SJSA1 (cell line): ENCODE data around the gene NKX1-1. TPM values are rescaled to one million over a fixed set of nuclear protein-coding genes. Genes with fewer than 3 reads are reported as not detected.

Experiments
- DNase-seq, 2 experiments: peaks; one replicate each; pipeline ENCODE4 v3.0.0-alpha.2; 2015 to 2020; ENCODE audit warnings: low spot score in 2 of 2, low read depth in 1 of 2
- H3K27ac ChIP-seq: fragments of 250-450 bp; sonication (Bioruptor Pico); 2 replicates; pipeline ENCODE4 v1.5.1; 2020; ENCODE audit warnings: mild to moderate bottlenecking, moderate library complexity
- H3K27me3 ChIP-seq: fragments of 250-450 bp; sonication (Bioruptor Pico); replicated peaks from 2 replicates; pipeline ENCODE4 v1.5.1; 2020; ENCODE audit warnings: mild to moderate bottlenecking, moderate library complexity
- H3K36me3 ChIP-seq: fragments of 250-450 bp; sonication (Bioruptor Pico); 2 replicates; pipeline ENCODE4 v1.5.1; 2020; ENCODE audit warnings: mild to moderate bottlenecking
- H3K4me1 ChIP-seq: fragments of 250-450 bp; sonication (Bioruptor Pico); replicated peaks from 2 replicates; pipeline ENCODE4 v1.6.1; 2021; ENCODE audit warnings: mild to moderate bottlenecking
- H3K4me3 ChIP-seq: fragments of 250-450 bp; sonication (Bioruptor Pico); 2 replicates; pipeline ENCODE4 v1.5.1; 2020; ENCODE audit warnings: mild to moderate bottlenecking
- H3K9me3 ChIP-seq: fragments of 250-450 bp; sonication (Bioruptor Pico); replicated peaks from 2 replicates; pipeline ENCODE4 v1.5.1; 2020; ENCODE audit warnings: mild to moderate bottlenecking
- total RNA-seq: library from RNA; depleted of rRNA; stranded (reverse); fragments of >200 nt; shearing (Covaris generic); gene quantifications from 2 replicates; pipeline ENCODE4 v1.2.3, GENCODE V29; 2014; rRNA removed

NKX1-1 gene
- not detected in 2 replicates for total RNA-seq

- Histone ChIP-seq H3K4me3 (no peak within 1 kb of the TSS), H3K27ac (no peak within 1 kb of the TSS), H3K9me3 (0 out of 2 replicates have a peak, but pooled peaks cover 2% of the 10 kb centered on the region), H3K4me1 (no peaks in the 10 kb centered on the region), H3K36me3 (no peaks in the 10 kb centered on the region), H3K27me3 (peaks cover 33% of the 10 kb centered on the region)
- DNase-seq: no peak
Observed at GRCh38 chr4:1406394-1406980, at the start of gene NKX1-1. Gene NKX1-1 (minus strand): TSS chr4:1406442. CDS start chr4:1406442, 0 bp downstream.

GRCh38 chr4:1453731-1454130 is 47.5 kb upstream of the NKX1-1 start:
- no peak overlapping the region for H3K27ac ChIP-seq
- no peaks in the 10 kb centered on the region for H3K4me1 ChIP-seq
- no peaks in the 10 kb centered on the region for H3K27me3 ChIP-seq
- DNase-seq: no peak
- no peaks in the 10 kb centered on the region for H3K36me3 ChIP-seq
- H3K4me3 ChIP-seq: no peak overlapping the region
- no peaks in the 10 kb centered on the region for H3K9me3 ChIP-seq

GRCh38 chr4:1452431-1453051 is 46.3 kb upstream of the NKX1-1 start:
- H3K4me3 ChIP-seq: no peak overlapping the region
- no peaks in the 10 kb centered on the region for H3K4me1 ChIP-seq
- H3K9me3 ChIP-seq: no peaks in the 10 kb centered on the region
- DNase-seq: no peak
- H3K27me3 ChIP-seq: no peaks in the 10 kb centered on the region
- H3K36me3 ChIP-seq: no peaks in the 10 kb centered on the region
- no peak overlapping the region for H3K27ac ChIP-seq

GRCh38 chr4:1451752-1452122 is 45.5 kb upstream of the NKX1-1 start:
- Histone ChIP-seq H3K4me1 (no peaks in the 10 kb centered on the region), H3K9me3 (no peaks in the 10 kb centered on the region), H3K27ac (no peak overlapping the region), H3K36me3 (no peaks in the 10 kb centered on the region), H3K27me3 (no peaks in the 10 kb centered on the region), H3K4me3 (no peak overlapping the region)
- DNase-seq: no peak

GRCh38 chr4:1451106-1451751 is 45.0 kb upstream of the NKX1-1 start:
- H3K9me3 ChIP-seq: no peaks in the 10 kb centered on the region
- DNase-seq: no peak
- H3K27ac ChIP-seq: no peak overlapping the region
- no peaks in the 10 kb centered on the region for H3K27me3 ChIP-seq
- H3K36me3 ChIP-seq: no peaks in the 10 kb centered on the region
- no peak overlapping the region for H3K4me3 ChIP-seq
- no peaks in the 10 kb centered on the region for H3K4me1 ChIP-seq

- Histone ChIP-seq H3K36me3 (no peaks in the 10 kb centered on the region), H3K27ac (no peak overlapping the region), H3K4me3 (no peak overlapping the region), H3K9me3 (no peaks in the 10 kb centered on the region), H3K27me3 (no peaks in the 10 kb centered on the region), H3K4me1 (no peaks in the 10 kb centered on the region)
- DNase-seq: no peak
Observed at GRCh38 chr4:1449833-1450741, 43.8 kb upstream of the NKX1-1 start.

- no peak for DNase-seq
- Histone ChIP-seq H3K36me3 (no peaks in the 10 kb centered on the region), H3K4me1 (no peaks in the 10 kb centered on the region), H3K9me3 (no peaks in the 10 kb centered on the region), H3K4me3 (no peak overlapping the region), H3K27ac (no peak overlapping the region), H3K27me3 (no peaks in the 10 kb centered on the region)
Observed at GRCh38 chr4:1449475-1449832, 43.2 kb upstream of the NKX1-1 start.

- no peaks in the 10 kb centered on the region for H3K27me3 ChIP-seq
- no peak overlapping the region for H3K27ac ChIP-seq
- no peaks in the 10 kb centered on the region for H3K36me3 ChIP-seq
- H3K9me3 ChIP-seq: no peaks in the 10 kb centered on the region
- no peak overlapping the region for H3K4me3 ChIP-seq
- H3K4me1 ChIP-seq: no peaks in the 10 kb centered on the region
- DNase-seq: no peak
Observed at GRCh38 chr4:1448589-1449420, 42.6 kb upstream of the NKX1-1 start.

- Histone ChIP-seq H3K4me1 (no peaks in the 10 kb centered on the region), H3K36me3 (no peaks in the 10 kb centered on the region), H3K9me3 (no peaks in the 10 kb centered on the region), H3K27ac (no peak overlapping the region), H3K27me3 (no peaks in the 10 kb centered on the region), H3K4me3 (no peak overlapping the region)
- DNase-seq: no peak
Observed at GRCh38 chr4:1447676-1448588, 41.7 kb upstream of the NKX1-1 start.

- no peak for DNase-seq
- Histone ChIP-seq H3K27ac (no peak overlapping the region), H3K36me3 (no peaks in the 10 kb centered on the region), H3K4me1 (no peaks in the 10 kb centered on the region), H3K9me3 (no peaks in the 10 kb centered on the region), H3K27me3 (no peaks in the 10 kb centered on the region), H3K4me3 (no peak overlapping the region)
Observed at GRCh38 chr4:1446502-1447386, 40.5 kb upstream of the NKX1-1 start.

- Histone ChIP-seq H3K36me3 (no peaks in the 10 kb centered on the region), H3K9me3 (no peaks in the 10 kb centered on the region), H3K27me3 (no peaks in the 10 kb centered on the region), H3K27ac (no peak overlapping the region), H3K4me1 (no peaks in the 10 kb centered on the region), H3K4me3 (no peak overlapping the region)
- DNase-seq: no peak
Observed at GRCh38 chr4:1445716-1446445, 39.6 kb upstream of the NKX1-1 start.
